HepG2 (cell line): ENCODE data around the gene ZBTB20. TPM values are rescaled to one million over a fixed set of nuclear protein-coding genes. Genes with fewer than 3 reads are reported as not detected.

ENCODE experiments used
- ATAC-seq: fragments of 200-7000 bp; cut with Tn5 transposase; 3 replicates; pipeline ENCODE4 v1.9.1; 2020; ENCODE audit warnings: mild to moderate bottlenecking, moderate library complexity
- BruUV-seq: library from RNA; stranded (reverse); fragments of 400-500 nt; replicated peaks from 2 replicates; lab custom pipeline; 2021; lab: Mats Ljungman, UMichigan
- CTCF ChIA-PET: fragments of 300-600 bp; formaldehyde crosslinking; extraction: SDS; loops from one replicate; lab custom pipeline; 2021; ENCODE audit warnings: low total read pairs, inconsistent platforms, low intra/inter-chr PET ratio; lab: Yijun Ruan, JAX
- POLR2A ChIA-PET: fragments of 350-600 bp; sonication (Branson Sonifier 250); formaldehyde crosslinking; loops from one replicate; lab custom pipeline; 2020; ENCODE audit warnings: antibody characterized with exemption, inconsistent platforms; lab: Yijun Ruan, JAX
- DNase-seq: peaks from one replicate; pipeline ENCODE4 v3.0.0-alpha.2; 2015; ENCODE audit warnings: low spot score
- FAIRE-seq: peaks from 3 replicates; lab custom pipeline; 2011; peaks lifted over from hg19 to GRCh38; lab: Jason Lieb, UNC
- H2AFZ ChIP-seq: one replicate; pipeline ENCODE4 v1.6.1; 2011; ENCODE audit warnings: low read length, inconsistent platforms
- H3K27ac ChIP-seq: fragments of 300-600 bp; 3 replicates; pipeline ENCODE4 v1.8.0; 2011; ENCODE audit warnings: mixed run types, mild to moderate bottlenecking, mixed read lengths, low read length, inconsistent platforms; ENCODE audit not compliant: insufficient read depth; ENCODE audit errors: extremely low read length
- H3K27me3 ChIP-seq, 2 experiments: fragments of 200-600 bp in 1 of 2; 2 replicates in 1 of 2; 3 replicates in 1 of 2; pipeline versions ENCODE4 v1.6.0 to v1.8.0; 2011; ENCODE audit warnings: low read length in 2 of 2, mild to moderate bottlenecking in 2 of 2, moderate library complexity in 2 of 2, inconsistent platforms in 1 of 2; ENCODE audit not compliant: insufficient read depth in 2 of 2, control insufficient read depth in 1 of 2
- H3K36me3 ChIP-seq, 2 experiments: fragments of 200-600 bp in 1 of 2; replicated peaks in 1 of 2; 2 replicates in 1 of 2; 3 replicates in 1 of 2; pipeline versions ENCODE4 v1.5.1 to v1.8.0; 2011; ENCODE audit warnings: low read length in 2 of 2, inconsistent platforms in 1 of 2; ENCODE audit not compliant: insufficient read depth in 2 of 2, control insufficient read depth in 1 of 2
- H3K4me1 ChIP-seq: 2 replicates; pipeline ENCODE4 v1.5.1; 2012; ENCODE audit warnings: low read length, inconsistent platforms; ENCODE audit not compliant: insufficient read depth
- H3K4me2 ChIP-seq: 2 replicates; pipeline ENCODE4 v1.6.0; 2011; ENCODE audit warnings: low read depth, low read length, inconsistent platforms
- H3K4me3 ChIP-seq, 3 experiments: fragments of 200-600 bp in 1 of 3; sonication (generic), shearing (Covaris generic) in 1 of 3; replicated peaks in 1 of 3; 2 replicates each; pipeline ENCODE4 v1.5.1; 2011 to 2016; ENCODE audit warnings: low read length in 3 of 3, inconsistent platforms in 2 of 3, low read depth in 2 of 3, mild to moderate bottlenecking in 2 of 3, control low read depth in 1 of 3, mixed read lengths in 1 of 3; ENCODE audit not compliant: insufficient read depth in 1 of 3
- H3K79me2 ChIP-seq: one replicate; pipeline ENCODE4 v1.6.1; 2011; ENCODE audit warnings: low read length, inconsistent platforms; ENCODE audit not compliant: insufficient read depth
- H3K9ac ChIP-seq: 2 replicates; pipeline ENCODE4 v1.6.0; 2011; ENCODE audit warnings: mild to moderate bottlenecking, low read depth, low read length, inconsistent platforms; ENCODE audit not compliant: insufficient read depth
- H3K9me3 ChIP-seq: 2 replicates; pipeline ENCODE4 v1.5.1; 2012; ENCODE audit warnings: mild to moderate bottlenecking, low read length
- H4K20me1 ChIP-seq: 2 replicates; pipeline ENCODE4 v1.6.0; 2011; ENCODE audit warnings: inconsistent platforms, mild to moderate bottlenecking, low read length, moderate library complexity; ENCODE audit not compliant: insufficient read depth
- ETV6 ChIP-seq: sonication (generic); formaldehyde crosslinking; conservative IDR thresholded peaks from 2 replicates; pipeline ENCODE4 v1.4.0; 2020; ENCODE audit warnings: missing genetic modification reagents
- FOSL2 ChIP-seq: sonication (generic); formaldehyde crosslinking; IDR thresholded peaks from 2 replicates; pipeline ENCODE4 v1.4.0; 2020; ENCODE audit warnings: missing genetic modification reagents
- NBN ChIP-seq: fragments of 450-650 bp; conservative IDR thresholded peaks from 2 replicates; pipeline ENCODE4 v1.6.1; 2017
- NFKB2 ChIP-seq: sonication (generic); formaldehyde crosslinking; IDR thresholded peaks from 2 replicates; pipeline ENCODE4 v1.4.0; 2020; ENCODE audit warnings: missing genetic modification reagents, borderline replicate concordance
- RARA ChIP-seq: IDR thresholded peaks from 2 replicates; pipeline ENCODE4 v1.6.1; 2016; ENCODE audit warnings: missing genetic modification reagents, missing compliant biosample characterization
- TAF15 ChIP-seq: fragments of 200-400 bp; formaldehyde crosslinking; IDR thresholded peaks from one replicate; pipeline ENCODE4 v1.6.1; 2018; ENCODE audit warnings: mild to moderate bottlenecking, low read depth, low read length; ENCODE audit not compliant: poor library complexity, severe bottlenecking
- ZFP41 ChIP-seq: sonication (generic); formaldehyde crosslinking; IDR thresholded peaks from 2 replicates; pipeline ENCODE4 v1.4.0; 2020; ENCODE audit warnings: mild to moderate bottlenecking, missing genetic modification reagents, borderline replicate concordance
- ZMYM2 ChIP-seq: sonication (generic); formaldehyde crosslinking; IDR thresholded peaks from 2 replicates; pipeline ENCODE4 v1.8.0; 2022; ENCODE audit warnings: mild to moderate bottlenecking, missing genetic modification reagents
- ZNF460 ChIP-seq: sonication (generic); formaldehyde crosslinking; IDR thresholded peaks from 2 replicates; pipeline ENCODE4 v1.5.1; 2020; ENCODE audit warnings: missing genetic modification reagents, mild to moderate bottlenecking, borderline replicate concordance
- ZNF629 ChIP-seq: sonication (generic); formaldehyde crosslinking; conservative IDR thresholded peaks from 2 replicates; pipeline ENCODE4 v1.5.0; 2020; ENCODE audit warnings: missing genetic modification reagents
- ZNF644 ChIP-seq: IDR thresholded peaks from 2 replicates; pipeline ENCODE4 v1.6.1; 2016; ENCODE audit warnings: low read depth
- ZNF670 ChIP-seq: sonication (generic); formaldehyde crosslinking; IDR thresholded peaks from 2 replicates; pipeline ENCODE4 v1.8.0; 2022; ENCODE audit warnings: mild to moderate bottlenecking, missing genetic modification reagents, borderline replicate concordance
- ZSCAN30 ChIP-seq: sonication (generic); formaldehyde crosslinking; IDR thresholded peaks from 2 replicates; pipeline ENCODE4 v1.5.0; 2020; ENCODE audit warnings: mild to moderate bottlenecking, missing genetic modification reagents
- WGBS: methylation state at CpG from one replicate; pipeline ENCODE4 v1.1.6; 2017; ENCODE audit warnings: low lambda C conversion rate; 5-methylcytosine and 5-hydroxymethylcytosine counted together
- in situ Hi-C: cut with HindIII; loops from 2 replicates; pipeline ENCODE4 v1.10.0; 2017; ENCODE audit warnings: low pct_unique_long_range_greater_than_20kb; ENCODE audit not compliant: extremely low pct_ligation_motif_present
- intact Hi-C: fragments of 100-400 bp; cut with micrococcal nuclease; formaldehyde crosslinking; loops from one replicate; pipeline ENCODE4 v1.10.0; 2022; ENCODE audit not compliant: unreplicated experiment
- polyA plus RNA-seq, 8 experiments: library from polyadenylated mRNA; depleted of rRNA in 3 of 8; stranded (reverse) in 7 of 8; unstranded in 1 of 8; fragments of >200 nt; fragmentation: Illumina TruSeq in 4 of 8; extraction: Trizol in 4 of 8; gene quantifications; 2 replicates each; pipeline versions ENCODE4 v1.2.1 to v1.2.3, GENCODE V29; 2011 to 2016; ENCODE audit warnings: low read depth in 4 of 8, missing spikeins in 1 of 8, mixed read lengths in 1 of 8; ENCODE audit not compliant: insufficient read depth in 1 of 8
- total RNA-seq, 5 experiments: library from RNA; depleted of rRNA; stranded (reverse); fragments of >200 nt; fragmentation: Illumina TruSeq; extraction: Trizol; gene quantifications; 2 replicates each; pipeline ENCODE4 v1.2.3, GENCODE V29; 2016; ENCODE audit warnings: low read depth in 1 of 5
- TF ChIP-seq, protein P1 (sequence below): IDR thresholded peaks from 2 replicates; pipeline ENCODE4 v1.6.1; 2016
- TF ChIP-seq, protein P2 (sequence below): sonication (generic); formaldehyde crosslinking; IDR thresholded peaks from 2 replicates; pipeline ENCODE4 v1.5.0; 2020; ENCODE audit warnings: missing genetic modification reagents, mild to moderate bottlenecking, borderline replicate concordance

Gene ZBTB20
- total and polyA plus RNA-seq, 2 of the 13 experiments (the other 11 are each of a cell fraction or from before 2014, with no cell fraction given): 1.9 to 8.8 TPM

DNA sequence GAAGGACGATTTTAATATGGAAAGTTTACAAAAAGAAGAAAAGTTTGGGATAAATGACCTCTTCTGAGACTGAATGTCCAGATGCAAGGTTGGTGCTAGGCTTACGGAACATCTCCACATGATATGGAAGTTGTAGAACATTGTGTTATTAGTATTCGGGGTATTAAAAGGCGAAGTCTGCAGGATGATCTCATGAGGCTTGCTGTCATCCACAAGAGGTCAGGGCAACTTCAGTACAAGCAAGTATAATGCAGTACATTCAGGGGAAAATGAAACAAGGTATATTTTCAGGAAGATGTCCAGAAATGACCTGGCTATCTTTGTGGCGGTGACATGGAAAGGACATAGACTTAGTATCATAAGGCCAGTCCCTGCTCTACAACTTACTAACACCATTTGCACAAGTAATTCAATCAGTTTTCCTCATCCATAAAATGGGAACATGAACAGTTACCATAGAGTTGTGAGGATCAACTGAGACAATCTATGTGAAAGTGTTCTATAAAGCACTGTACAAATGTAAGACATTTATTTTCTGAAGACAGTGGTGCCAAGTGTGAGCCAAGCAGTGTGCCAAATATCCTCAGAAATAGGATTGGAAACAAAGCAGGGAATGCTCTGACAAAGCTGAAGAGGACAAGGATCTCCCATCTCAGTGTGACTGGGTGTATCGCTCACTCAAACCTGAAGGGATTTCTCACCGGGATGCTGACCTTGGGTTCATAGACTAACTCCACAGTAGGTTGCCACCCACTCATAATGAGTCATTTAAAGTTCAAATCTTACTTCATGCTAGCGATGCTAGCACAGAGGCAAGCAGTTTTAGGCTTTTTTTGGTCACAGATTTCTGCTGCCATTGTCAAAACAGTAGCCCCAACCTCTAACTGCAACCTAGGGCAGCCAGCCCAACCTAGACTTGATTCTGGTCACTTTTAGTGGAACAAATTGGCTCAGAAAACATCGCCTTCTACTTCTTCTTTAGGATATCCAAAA is 735.0 kb downstream of the ZBTB20 start:
- FAIRE-seq: peak; percentile 8
- Histone ChIP-seq H3K27ac (no peak overlapping the region), H2AFZ (no peak overlapping the region)

DNA sequence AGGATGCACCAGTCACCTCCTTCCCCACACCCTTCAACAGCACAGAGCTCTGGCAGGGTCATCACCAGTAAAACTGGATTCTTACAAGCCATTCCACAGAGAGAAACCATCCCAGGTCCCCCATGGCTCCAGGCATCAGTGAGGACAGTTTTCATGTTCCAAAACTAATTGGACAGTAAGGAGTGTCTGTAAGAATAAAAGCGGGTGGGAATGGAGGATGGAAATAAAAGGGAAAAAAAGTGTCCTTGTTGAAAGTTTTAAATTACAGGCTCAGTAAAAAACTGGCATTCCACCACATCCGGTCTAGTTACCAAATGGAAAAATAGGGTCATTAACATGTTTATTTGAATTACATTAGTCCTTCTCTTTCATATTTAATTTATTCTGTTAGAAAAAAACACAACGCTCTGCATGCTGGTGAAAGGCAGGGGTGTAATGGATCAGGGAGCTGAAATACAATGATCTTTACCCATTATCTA is 735.9 kb downstream of the ZBTB20 start:
- Histone ChIP-seq H3K79me2 (no peaks in the 10 kb centered on the region), H3K4me2 (no peak overlapping the region), H3K9ac (no peak overlapping the region), H3K4me3 (no peak overlapping the region), H3K36me3 (no peaks in the 10 kb centered on the region), H3K27me3 (no peaks in the 10 kb centered on the region), H3K27ac (no peak overlapping the region), H3K9me3 (no peaks in the 10 kb centered on the region), H3K4me1 (peaks cover 10% of the 10 kb centered on the region), H4K20me1 (no peaks in the 10 kb centered on the region), H2AFZ (no peak overlapping the region)
- ATAC-seq (no peak), FAIRE-seq (no peak), DNase-seq (no peak)
- CTCF ChIA-PET: no interaction called here
- BruUV-seq: no TSS peak
- intact Hi-C loops (loop anchor here (10.0 kb wide), 1 partner anchor 46 kb away; no protein-coding TSS in a partner anchor), in situ Hi-C loops (no loop called here)
- 97% methylated on average over 3 of the region's 3 CpGs for WGBS
- POLR2A ChIA-PET: no interaction called here
- no peak for TF ChIP-seq ZFP41 (CRISPR knock-in tag)
- TF ChIP-seq ZNF644: no peak
- TF ChIP-seq ZSCAN30: no peak
- no peak for TF ChIP-seq ETV6 (CRISPR knock-in tag)
- TF ChIP-seq ZNF460: no peak
- TF ChIP-seq ZMYM2 (CRISPR knock-in tag): no peak
- TF ChIP-seq, protein P1, sequence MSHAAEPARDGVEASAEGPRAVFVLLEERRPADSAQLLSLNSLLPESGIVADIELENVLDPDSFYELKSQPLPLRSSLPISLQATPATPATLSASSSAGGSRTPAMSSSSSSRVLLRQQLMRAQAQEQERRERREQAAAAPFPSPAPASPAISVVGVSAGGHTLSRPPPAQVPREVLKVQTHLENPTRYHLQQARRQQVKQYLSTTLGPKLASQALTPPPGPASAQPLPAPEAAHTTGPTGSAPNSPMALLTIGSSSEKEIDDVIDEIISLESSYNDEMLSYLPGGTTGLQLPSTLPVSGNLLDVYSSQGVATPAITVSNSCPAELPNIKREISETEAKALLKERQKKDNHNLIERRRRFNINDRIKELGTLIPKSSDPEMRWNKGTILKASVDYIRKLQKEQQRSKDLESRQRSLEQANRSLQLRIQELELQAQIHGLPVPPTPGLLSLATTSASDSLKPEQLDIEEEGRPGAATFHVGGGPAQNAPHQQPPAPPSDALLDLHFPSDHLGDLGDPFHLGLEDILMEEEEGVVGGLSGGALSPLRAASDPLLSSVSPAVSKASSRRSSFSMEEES (CRISPR knock-in tag): no peak
- no peak for TF ChIP-seq NFKB2 (CRISPR knock-in tag)
- no peak for TF ChIP-seq ZNF670 (CRISPR knock-in tag)
- no peak for TF ChIP-seq NBN

More for the DNA sequence above, 735.0 kb downstream of the ZBTB20 start:
- DNase-seq (peak; percentile 47), ATAC-seq (peak; percentile 91)
- Histone ChIP-seq H3K79me2 (no peaks in the 10 kb centered on the region), H3K4me2 (no peak overlapping the region), H3K4me1 (peaks cover 10% of the 10 kb centered on the region), H3K4me3 (no peak overlapping the region), H3K27me3 (no peaks in the 10 kb centered on the region), H4K20me1 (no peaks in the 10 kb centered on the region), H3K9me3 (no peaks in the 10 kb centered on the region), H3K36me3 (no peaks in the 10 kb centered on the region), H3K9ac (no peak overlapping the region)
- in situ Hi-C loops: no loop called here
- BruUV-seq: no TSS peak
- 70% methylated on average over 9 of the region's 9 CpGs for WGBS
- intact Hi-C loops: loop anchor here (10.0 kb wide), 1 partner anchor 47 kb away; no protein-coding TSS in a partner anchor
- ChIA-PET CTCF (no interaction called here), POLR2A (no interaction called here)
- TF ChIP-seq, protein P2, sequence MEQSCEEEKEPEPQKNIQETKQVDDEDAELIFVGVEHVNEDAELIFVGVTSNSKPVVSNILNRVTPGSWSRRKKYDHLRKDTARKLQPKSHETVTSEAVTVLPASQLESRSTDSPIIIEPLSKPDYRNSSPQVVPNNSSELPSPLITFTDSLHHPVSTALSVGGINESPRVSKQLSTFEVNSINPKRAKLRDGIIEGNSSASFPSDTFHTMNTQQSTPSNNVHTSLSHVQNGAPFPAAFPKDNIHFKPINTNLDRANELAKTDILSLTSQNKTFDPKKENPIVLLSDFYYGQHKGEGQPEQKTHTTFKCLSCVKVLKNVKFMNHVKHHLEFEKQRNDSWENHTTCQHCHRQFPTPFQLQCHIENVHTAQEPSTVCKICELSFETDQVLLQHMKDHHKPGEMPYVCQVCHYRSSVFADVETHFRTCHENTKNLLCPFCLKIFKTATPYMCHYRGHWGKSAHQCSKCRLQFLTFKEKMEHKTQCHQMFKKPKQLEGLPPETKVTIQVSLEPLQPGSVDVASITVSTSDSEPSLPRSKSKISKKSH: no peak
- TF ChIP-seq ZNF629 (CRISPR knock-in tag) (peak; percentile 87), TAF15 (no peak), RARA (peak; percentile 46; the same call in 1 of the 2 replicates), FOSL2 (CRISPR knock-in tag) (peak; percentile 81)
